ENCODE results near the gene PDE4DIP. TPM values are rescaled to one million over a fixed set of nuclear protein-coding genes. Genes with fewer than 3 reads are reported as not detected.
"Not testable (repeated sequence)": the region's sequence is repeated elsewhere in the genome, so short reads cannot be mapped to it uniquely, and the experiment has no call there.

Gene PDE4DIP
- polyA plus RNA-seq, 1 donor: 1,144 TPM

DNA sequence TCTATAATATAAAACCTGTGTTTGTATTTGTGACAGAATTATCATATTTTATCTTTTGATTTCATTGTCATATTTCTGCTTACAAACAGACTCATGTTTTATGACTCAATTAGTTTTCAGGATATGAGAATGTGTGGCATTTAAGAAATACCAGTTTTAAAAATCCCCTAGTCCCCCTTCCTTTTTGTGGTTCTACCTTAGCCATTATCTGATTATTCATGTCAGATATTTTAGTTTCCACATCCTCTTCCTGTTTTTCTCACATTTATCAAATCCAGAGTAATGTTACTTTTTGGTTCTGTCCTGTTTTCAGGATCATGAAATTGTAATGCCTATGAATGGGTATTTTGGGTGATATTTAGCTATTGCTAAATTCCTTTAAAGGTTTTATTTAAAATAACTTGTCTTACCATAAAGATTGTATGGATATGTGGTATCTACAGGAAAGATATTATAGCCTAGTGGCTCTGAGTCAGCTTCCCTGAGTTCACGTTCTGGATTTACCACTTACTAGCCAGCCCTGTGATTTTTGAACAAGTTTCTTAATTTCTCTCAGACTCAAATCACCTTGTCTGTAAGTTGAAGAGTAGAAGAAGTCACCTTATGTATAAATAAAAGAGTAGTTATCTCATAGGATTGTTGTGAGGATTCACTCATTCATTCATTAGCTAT is 131.8 kb downstream of the PDE4DIP start:
- DNase-seq: not testable (repeated sequence)

DNA sequence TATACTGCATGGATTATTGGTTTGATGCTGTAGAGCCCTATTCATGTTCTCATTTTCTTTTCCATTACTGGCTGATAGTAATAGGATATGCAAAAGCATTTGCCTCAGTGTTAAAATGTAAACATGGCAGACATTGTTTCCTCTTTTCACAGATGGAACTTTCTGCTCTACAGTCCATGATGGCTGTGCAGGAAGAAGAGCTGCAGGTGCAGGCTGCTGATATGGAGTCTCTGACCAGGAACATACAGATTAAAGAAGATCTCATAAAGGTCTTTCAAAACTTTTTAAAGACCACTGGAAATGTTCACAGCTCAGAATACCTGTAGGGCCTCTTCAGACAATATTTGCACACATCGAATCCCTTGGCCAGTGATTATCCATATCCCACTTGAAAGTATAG is 133.6 kb downstream of the PDE4DIP start:
- not testable (repeated sequence) for DNase-seq

DNA sequence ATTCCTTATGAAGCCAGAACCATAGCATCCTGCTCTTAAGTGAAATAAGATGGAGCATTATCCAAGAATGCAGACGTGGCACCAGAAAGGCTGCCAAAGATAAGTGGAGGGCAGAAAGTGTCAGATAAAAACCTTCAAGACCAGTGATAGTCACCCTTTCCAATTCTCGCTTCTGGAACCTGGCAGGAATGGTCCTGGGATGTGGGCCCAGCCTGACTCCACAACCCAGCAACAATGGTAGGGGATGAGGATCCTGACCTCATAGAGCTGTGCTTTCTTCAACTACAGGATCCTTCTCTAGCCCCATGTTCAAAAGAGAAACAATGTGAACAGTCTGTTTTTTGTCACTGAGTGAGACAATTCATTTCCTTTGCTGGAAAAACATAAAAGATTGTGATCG is 145.2 kb downstream of the PDE4DIP start:
- not testable (repeated sequence) for DNase-seq

DNA sequence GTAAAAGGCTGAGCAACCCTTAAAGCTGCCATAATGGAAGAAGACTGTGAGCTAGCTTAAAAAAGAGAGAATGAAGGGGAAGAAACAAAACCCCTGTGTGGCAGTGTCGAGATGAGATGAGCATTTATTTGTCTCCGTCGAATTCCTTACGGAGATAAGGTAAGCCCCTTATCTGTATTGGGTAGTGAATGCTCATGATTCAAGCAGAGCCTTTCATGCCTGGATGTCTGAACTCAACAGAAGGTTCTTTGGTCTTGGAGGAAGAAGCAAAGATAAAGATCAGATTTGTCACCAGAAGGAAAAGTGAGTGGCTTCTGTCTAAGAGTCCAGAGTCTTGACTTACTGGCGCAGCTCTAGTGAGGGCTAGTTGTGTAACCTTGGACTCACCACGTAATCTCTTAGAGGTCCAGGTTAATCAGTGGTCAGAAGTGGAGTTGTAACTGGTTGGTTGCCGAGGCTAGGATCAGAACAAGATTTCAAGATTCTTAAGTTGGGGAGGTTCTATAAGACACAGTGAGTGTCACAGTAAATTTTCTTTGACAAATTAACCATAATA is 146.1 kb downstream of the PDE4DIP start:
- not testable (repeated sequence) for DNase-seq

DNA sequence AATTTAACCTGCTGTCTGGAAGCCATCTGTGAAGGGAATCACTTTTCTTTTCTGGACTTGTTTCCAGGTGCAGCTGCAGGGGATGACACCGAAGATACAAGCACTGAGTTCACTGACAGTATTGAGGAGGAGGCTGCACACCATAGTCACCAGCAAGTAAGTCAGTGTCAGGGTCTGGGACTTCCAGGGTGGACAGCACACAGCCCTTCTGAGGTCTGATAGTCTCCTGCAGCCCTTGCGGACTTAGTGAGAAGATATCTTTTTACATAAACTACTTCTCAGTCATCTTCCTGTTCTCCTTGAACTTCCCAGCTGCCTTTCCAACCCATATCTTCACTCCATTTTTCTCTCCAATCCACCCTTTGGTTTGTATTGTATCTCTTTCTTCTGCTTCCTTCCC is 147.6 kb downstream of the PDE4DIP start:
- not testable (repeated sequence) for DNase-seq

DNA sequence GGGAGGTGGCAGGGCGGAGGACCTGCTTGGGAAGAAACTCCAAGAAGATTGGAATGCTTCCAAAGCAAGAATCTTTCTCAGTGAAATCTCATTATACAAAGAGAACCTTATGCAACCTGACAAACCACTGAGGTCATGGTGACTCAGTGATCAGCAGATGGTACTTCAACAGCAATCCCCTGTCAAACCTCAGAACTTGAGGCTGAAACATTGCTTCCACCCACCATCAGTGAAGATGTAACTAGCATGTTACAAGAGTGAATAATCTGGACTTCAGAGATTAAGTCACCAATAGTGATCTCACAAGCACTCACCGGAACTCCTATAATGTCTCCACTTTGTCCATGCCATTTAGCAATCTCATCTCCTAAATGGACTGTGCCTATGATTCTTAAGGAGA is 148.1 kb downstream of the PDE4DIP start:
- not testable (repeated sequence) for DNase-seq

DNA sequence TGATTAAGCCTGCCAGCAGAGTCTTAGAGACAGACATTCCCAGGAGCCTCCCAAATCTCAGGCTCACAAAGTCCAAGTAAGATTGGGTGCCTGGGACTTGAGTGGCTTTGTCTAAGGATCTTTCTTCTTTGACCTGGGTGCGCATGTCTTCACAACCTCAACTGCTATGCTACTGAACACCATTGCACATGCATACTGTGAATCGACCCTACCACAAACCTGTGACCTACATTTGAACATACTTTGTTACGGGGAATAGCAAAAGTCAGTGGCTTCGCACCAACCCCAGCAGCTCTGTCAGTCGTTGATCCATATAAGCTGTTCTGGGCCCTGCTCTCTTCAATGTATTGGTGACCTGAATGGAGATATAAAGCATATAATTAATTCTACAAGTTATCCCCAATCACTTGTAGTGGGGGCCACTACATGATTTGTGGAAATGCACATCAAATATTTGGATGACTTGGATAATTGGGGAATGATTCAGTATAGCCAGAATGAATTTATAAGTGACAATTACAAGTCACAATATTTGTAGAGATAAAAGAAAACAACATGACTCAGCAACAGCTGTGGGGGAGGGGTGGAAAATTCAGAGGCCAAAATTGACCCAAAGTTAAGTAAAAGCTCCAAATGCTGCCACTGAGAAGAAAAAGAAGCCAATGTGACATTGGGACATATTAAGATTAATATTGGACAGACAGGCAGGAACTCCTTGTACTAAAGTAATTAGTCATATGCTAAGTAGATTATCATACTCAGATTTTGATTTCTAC is 152.4 kb downstream of the PDE4DIP start:
- DNase-seq: not testable (repeated sequence)

DNA sequence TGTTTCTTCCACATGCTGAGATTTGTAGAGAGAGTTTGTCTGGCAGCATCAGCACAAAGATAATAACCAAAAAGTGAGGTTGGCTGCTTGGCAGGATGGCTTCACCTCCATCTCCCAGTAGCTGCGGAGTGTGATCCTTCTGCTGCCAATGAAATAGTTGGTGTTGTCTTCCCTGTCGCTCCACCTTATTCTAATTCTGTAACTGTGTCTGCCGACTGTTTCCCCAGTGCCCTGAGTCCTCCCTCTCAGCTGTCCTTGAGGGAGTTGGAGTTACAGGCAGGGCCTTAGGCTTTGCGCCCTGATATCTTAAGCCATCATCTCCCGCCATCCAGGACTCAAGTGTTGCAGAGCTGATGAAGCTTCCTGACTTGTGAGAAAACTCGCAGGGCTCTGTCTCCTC is 153.2 kb downstream of the PDE4DIP start:
- DNase-seq: not testable (repeated sequence)

DNA sequence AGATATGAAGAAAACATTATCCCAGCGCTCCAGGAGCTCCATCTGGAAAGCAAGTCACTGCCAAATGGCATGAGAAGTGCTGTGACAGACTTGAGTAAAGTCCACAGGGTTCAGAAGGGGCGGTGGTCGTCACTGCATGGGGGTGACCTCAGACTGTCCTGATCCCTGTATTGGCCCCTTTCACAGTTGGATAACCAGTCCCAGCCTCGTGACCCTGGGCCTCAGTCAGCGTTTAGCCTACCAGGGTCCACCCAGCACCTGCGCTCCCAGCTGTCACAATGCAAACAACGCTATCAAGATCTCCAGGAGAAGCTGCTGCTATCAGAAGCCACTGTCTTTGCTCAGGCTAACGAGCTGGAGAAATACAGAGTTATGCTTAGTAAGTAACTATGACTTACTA is 158.4 kb downstream of the PDE4DIP start:
- not testable (repeated sequence) for DNase-seq

DNA sequence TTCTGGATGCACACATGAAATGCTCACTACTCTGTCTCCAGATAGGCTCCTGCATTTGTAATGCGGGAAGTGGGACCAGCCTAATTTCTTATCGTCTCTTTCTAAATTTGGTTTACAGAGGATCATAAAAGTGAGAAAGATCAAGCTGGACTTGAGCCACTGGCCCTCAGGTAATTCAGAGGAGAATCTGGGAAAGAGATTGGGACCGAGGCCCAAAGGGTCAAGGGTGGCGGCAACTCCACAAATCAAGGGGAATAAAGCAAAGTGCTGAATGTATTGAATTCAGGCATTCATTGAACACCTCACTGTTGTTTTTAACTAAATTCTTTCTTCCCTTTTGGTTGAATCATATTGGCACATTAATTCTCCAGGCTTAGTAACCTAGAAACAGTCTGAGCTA is 164.1 kb downstream of the PDE4DIP start:
- DNase-seq: not testable (repeated sequence)

DNA sequence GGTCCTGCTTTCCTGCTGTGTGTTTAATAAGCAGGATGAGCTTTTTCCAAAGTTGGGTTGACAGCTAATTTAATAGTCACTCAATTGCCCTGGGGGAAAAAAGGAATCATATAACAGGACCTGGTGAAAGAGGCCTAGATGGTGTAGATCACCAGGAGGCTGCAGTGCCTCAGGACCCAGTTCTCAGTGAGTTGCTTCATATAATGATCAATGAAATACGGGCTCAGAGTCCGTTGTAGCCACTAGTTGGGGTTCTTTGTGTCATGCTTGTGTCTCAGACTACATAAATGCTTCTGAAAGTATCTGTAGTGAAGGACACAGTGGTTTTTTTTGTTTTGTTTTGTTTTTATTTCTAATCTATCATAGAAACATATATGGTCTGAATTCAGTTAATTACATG is 164.5 kb downstream of the PDE4DIP start:
- not testable (repeated sequence) for DNase-seq

DNA sequence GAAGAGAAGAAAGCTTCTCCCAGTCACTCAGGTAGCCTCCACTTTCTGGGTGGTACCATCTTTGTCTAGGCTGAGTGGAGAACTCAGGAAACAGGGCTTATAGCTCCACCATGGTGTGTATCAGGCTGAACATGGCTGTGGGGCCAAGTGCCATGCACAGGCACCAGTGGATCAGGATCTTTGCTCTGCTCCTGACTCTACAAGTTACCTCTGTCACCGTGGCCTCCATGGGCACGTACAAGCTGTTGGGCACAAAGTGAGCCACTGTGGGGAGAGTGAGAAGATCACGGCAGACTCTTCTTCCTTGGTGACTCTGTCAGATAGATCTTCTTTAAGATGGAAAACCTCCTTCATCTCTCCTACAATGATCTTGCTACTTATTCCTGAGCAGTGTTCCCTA is 165.5 kb downstream of the PDE4DIP start:
- not testable (repeated sequence) for DNase-seq

DNA sequence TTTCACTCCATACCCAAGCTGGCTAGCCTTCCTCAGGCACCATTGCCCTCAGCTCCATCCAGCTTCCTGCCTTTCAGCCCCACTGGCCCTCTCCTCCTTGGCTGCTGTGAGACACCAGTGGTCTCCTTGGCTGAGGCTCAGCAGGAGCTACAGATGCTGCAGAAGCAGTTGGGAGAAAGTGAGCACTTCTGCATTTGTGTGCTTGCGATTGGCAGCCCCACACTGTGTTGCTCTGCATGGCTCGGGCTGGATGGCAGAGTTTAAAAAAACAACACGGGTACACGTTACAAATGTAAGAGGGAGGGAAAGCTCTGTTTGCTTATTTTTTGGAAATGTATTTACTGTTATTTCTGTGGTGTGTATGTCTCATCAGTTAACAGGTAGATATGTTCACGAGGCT is 168.4 kb downstream of the PDE4DIP start:
- not testable (repeated sequence) for DNase-seq

DNA sequence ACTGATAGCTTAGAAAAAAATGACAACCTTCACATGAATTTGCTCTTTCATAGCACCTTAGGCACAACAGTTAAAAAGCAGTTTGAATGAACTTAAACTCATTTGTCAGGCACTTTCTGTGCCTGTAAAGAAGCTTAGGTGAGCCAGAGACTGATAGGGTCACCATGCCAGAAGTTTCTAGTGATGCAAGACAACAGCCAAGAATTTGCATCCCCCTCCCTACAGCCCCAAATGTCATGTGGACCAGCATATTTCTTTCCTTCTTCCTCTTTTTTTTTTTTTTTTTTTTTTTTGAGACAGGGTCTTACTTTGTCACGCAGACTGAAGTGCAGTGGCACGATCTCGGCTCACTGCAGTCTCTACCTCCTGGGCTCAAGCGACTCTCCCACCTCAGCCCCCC is 169.3 kb downstream of the PDE4DIP start:
- DNase-seq: not testable (repeated sequence)

DNA sequence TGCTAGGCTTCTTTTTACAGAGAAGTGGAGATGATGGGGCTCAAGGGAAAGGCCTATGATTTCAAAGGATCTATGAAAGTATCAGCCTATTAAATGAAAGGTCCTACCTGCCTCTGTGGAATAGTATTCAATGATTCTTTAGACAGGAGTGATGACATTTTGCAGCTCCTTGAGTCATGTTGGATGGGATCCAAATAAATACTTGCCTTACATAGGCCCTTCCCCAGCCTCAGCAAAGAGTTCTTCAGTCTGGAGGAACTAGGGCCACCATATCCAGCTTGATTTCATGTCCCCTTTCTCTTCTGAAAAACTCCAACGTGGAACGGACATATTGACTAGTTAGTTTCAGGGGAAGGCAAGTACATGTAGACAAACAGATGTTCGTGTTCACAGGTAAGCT is 171.3 kb downstream of the PDE4DIP start:
- DNase-seq: not testable (repeated sequence)

DNA sequence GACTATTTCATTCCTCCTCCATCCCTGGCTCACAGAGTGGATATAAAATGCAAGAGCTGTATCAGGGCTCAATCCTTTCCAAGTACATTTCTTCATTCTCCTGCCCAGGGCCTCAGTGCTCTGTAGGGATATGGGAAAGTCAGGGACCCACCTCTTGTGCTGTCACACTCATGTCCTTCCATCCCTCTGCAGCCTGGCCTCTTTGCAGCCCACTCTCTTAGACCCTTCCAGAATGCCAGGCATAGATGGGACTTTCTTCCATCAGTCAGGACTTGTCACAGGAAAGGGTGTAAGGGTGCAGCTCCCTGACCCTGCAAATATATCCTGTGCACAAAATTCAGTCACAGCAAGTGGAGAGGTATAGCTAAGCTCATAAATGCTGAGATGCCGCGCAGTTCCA is 172.4 kb downstream of the PDE4DIP start:
- DNase-seq: not testable (repeated sequence)

DNA sequence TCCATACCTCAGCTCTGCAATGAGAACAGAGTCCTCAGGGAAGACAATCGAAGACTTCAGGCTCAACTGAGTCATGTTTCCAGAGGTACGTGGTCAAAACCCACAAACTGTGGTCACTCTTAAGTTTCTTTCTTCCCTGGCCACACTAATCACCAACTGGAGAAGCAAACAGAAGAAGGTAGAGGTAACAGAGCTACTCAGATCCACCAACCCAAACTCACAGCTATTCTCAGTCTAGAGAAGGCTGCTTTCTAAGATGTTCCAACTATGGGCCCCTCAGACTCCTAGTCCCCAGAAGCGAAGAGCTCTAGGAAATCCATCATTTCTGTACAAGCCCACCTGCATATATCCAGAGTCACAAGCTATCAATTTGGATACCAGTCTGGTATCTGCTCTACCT is 174.3 kb downstream of the PDE4DIP start:
- not testable (repeated sequence) for DNase-seq

DNA sequence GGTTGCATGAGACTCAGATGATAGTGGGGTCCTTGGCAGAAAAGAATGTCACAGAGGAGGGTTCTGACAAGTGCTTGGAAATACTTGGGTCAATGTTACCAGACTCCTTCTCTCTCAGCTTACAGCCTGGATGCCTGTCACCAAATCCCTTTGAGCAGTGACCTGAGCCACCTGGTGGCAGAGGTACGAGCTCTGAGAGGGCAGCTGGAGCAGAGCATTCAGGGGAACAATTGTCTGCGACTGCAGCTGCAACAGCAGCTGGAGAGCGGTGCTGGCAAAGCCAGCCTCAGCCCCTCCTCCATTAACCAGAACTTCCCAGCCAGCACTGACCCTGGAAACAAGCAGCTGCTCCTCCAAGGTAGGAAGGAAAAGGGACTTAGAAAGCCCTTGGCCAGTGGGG is 180.1 kb downstream of the PDE4DIP start:
- DNase-seq: not testable (repeated sequence)

DNA sequence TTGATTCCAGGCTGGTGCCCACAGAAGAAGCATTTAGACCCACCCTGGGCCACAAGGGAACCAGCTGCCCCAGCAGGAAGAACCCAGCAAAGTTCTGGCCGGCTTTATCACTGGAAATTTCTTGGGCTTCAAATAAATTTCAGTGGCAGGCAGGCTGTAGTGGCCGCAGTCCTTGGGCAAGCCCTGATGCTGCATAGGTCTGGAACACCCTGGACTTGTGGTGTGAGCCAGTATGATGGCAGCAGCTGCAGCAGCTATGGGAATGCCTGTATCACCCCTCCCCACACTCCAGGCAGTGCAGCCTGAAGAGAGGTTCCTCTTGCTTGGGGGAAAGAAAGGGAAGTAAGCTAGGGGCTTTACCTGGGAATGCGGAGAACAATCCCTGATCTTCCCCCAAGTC is 189.7 kb downstream of the PDE4DIP start:
- not testable (repeated sequence) for DNase-seq

DNA sequence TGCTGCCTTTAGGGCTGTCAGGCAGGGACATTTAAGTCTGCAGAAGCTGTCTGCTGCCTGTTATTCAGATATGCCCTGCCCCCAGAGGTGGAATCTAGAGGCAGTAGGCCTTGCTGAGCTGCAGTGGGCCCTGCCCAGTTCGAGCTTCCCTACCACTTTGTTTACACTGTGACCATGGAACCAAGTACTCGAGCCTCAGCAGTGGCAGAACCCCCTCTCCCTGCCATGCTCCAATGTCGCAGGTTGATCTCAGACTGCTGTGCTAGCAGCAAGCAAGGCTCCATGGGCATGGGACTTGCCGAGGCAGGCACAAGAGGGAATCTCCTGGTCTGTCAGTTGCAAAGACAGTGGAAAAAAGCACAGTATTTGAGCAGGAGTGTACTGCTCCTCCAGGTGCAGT is 198.8 kb downstream of the PDE4DIP start:
- not testable (repeated sequence) for DNase-seq

DNA sequence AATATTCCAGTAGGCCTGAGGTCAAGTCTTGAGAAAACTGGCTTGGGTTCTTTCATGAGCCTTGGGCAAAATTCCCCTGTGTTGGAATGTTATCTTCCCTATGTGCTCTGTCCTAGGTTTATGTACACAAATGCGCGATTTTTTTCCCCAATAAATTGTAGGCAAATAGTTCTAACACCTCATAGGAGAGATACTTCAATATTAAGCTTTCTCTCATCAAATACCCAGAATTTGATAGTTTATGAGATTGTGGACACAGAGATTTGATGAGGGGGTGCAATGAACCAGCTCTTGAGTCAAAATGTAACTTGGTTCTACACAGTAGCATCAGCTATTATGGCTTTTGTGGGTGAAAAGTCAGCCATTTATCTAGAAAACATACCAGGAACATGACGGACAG is 220.4 kb downstream of the PDE4DIP start:
- not testable (repeated sequence) for DNase-seq

DNA sequence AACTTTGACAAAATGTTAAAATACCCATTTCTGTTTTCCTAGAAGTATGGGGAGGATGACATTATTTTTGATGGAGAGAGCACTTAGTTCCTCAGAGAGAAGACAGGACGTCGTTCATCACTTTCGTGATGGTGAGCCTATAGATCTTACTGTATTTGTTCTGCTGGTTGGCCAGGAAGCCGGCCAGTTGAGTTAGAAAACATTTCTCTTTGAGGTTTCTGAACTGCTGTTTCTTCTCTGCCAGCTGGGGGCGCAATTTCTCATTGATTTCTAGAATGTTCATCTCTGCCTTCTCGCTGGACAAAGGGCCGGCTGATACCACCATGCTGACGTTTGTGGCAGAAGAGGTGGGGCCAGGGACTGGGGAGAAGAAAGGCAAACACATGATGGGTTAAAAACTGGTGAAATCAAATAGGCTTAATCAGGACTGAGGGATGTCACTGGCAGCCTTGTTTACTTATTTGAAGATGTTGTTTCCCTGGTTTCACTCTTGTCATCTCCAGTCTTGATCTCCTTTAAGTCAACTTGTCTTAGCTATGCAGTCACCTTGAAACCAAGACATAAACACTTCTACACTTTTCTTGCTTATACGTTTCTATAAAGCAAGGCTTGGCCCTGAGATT is 231.4 kb downstream of the PDE4DIP start:
- DNase-seq: not testable (repeated sequence)
